Urinary bladder (tissue), 4 donors: ENCODE measurements around the gene INPP5E. TPM values are rescaled to one million over a fixed set of nuclear protein-coding genes. Genes with fewer than 3 reads are reported as not detected.

Experiments used
- DNase-seq: peaks from one replicate; pipeline ENCODE4 v3.0.0-alpha.2; 2015; ENCODE audit errors: extremely low spot score
- H3K27ac ChIP-seq: one replicate; pipeline ENCODE4 v1.5.1; 2013; ENCODE audit warnings: low read depth, mild to moderate bottlenecking, moderate library complexity
- H3K36me3 ChIP-seq: one replicate; pipeline ENCODE4 v1.6.1; 2013; ENCODE audit warnings: mild to moderate bottlenecking, moderate library complexity; ENCODE audit not compliant: insufficient read depth
- H3K4me1 ChIP-seq: one replicate; pipeline ENCODE4 v1.6.1; 2013; ENCODE audit warnings: mild to moderate bottlenecking, moderate library complexity; ENCODE audit not compliant: insufficient read depth
- H3K4me3 ChIP-seq: one replicate; pipeline ENCODE4 v1.5.1; 2013; ENCODE audit warnings: low read depth, low read length
- WGBS: extraction: QIAGEN DNeasy Blood & Tissue Kit; methylation state at CpG from one replicate; pipeline ENCODE4 v1.1.7; 2013; 5-methylcytosine and 5-hydroxymethylcytosine counted together
- polyA plus RNA-seq: library from polyadenylated mRNA; stranded (reverse); fragments of 200-250 nt; gene quantifications from one replicate; pipeline ENCODE4 v1.2.3, GENCODE V29; 2013
- total RNA-seq: library from RNA; depleted of rRNA; stranded (reverse); fragments of >200 nt; gene quantifications from one replicate; pipeline ENCODE4 v1.2.3, GENCODE V29; 2014
- donor health status: healthy with polysubstance abuse.
- donor health status: healthy.

The INPP5E gene
- total and polyA plus RNA-seq, 2 donors, result 5.3 to 12.6 TPM

GRCh38 chr9:136394312-136395019 is 45.2 kb downstream of the INPP5E start:
- H3K36me3 ChIP-seq, result peaks cover 2% of the 10 kb centered on the region
- H3K4me1 ChIP-seq, result no peaks in the 10 kb centered on the region
- H3K27ac ChIP-seq, result no peak overlapping the region
- WGBS, result 86% methylated on average over 21 of the region's 21 CpGs
- no peak for DNase-seq
- no peak overlapping the region for H3K4me3 ChIP-seq

DNA sequence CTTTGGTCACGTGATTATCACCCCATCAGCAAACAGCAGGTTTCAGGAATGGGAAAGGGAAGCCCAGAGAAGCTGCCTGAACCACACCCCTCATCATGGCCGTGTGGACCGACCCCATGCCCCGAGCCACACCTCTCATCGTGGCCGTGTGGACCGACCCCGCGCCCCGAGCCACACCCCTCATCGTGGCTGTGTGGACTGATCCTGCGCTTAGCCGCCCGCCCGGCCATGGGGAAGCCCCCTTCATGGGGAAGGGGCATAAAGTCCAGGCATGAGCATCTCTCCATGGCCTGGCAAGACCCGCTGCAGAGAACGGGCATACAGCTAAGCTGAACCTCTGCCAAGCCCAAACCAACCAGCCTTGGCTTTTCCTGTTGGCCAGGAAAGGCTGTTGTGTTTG is 46.1 kb downstream of the INPP5E start:
- Histone ChIP-seq H3K4me3 (no peak overlapping the region), H3K36me3 (peaks cover 2% of the 10 kb centered on the region), H3K27ac (no peak overlapping the region), H3K4me1 (no peaks in the 10 kb centered on the region)
- DNase-seq, result no peak
- WGBS, result 87% methylated on average over 17 of the region's 17 CpGs

GRCh38 chr9:136392538-136393449 is 46.9 kb downstream of the INPP5E start:
- Histone ChIP-seq H3K36me3 (peaks cover 2% of the 10 kb centered on the region), H3K4me1 (no peaks in the 10 kb centered on the region), H3K27ac (no peak overlapping the region), H3K4me3 (no peak overlapping the region)
- WGBS, result 86% methylated on average over 21 of the region's 21 CpGs
- DNase-seq, result no peak

DNA sequence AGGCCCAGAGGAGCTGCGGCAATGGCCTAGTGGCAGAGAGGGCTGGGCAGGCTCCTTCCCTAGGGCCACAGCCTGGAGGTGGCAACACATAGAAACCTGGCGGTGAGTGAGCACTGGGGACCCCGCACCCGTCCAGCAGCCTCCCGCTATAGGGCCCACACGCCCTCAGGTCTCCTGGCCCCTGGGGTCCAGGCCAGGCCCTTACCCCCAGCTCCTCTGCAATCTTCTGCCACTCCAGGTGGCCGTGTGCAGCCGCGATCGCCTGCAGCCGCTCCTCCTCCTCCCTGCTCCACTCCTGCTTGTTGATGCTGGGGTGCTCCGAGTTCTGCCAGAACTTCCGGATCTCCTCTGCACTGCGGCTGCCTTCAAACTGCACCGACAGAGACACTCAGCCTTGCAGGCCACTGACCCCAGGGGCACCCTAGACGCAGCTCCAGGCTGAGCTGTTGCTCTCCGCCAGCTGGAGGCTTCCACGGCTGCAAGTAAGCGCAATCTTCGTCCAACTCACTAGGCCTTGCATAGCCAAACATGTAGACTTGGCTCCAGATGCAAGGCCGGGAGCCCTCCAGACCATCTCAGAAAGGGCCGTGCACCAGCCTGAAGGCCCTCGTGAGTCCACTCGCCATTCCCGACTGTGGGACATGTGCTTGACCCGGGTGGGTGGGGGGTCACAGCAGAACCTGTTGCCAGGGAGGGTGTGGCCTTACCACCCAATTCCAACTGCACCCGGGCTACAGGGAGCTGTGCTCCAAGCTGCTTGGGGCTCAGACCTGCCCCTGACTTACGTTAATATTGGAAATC is 47.7 kb downstream of the INPP5E start:
- H3K4me1 ChIP-seq, result no peaks in the 10 kb centered on the region
- no peak overlapping the region for H3K27ac ChIP-seq
- H3K4me3 ChIP-seq, result no peak overlapping the region
- no peak for DNase-seq
- H3K36me3 ChIP-seq, result peaks cover 2% of the 10 kb centered on the region
- WGBS, result 93% methylated on average over 28 of the region's 28 CpGs

- peaks cover 2% of the 10 kb centered on the region for H3K36me3 ChIP-seq
Measured at GRCh38 chr9:136389396-136389795, 50.2 kb downstream of the INPP5E start.

DNA sequence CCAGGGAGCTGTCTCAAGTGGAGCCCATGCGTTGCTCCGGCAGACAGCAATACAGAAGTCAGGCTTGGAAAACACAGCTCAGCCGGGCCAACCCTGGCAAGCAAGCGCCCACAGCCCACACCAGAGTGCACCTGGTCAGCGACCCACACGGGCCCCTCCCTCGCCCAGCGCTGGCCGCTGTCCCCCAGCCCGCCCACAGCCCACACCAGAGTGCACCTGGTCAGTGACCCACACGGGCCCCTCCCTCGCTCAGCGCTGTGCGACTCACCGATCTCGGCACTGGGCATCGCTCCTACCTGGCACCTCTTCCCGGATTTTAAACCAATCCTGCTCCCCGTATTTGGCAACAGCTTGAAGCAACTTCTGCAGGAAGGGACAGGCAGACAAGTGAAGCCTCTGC is 52.4 kb downstream of the INPP5E start:
- H3K4me3 ChIP-seq, result no peak overlapping the region
- H3K4me1 ChIP-seq, result no peaks in the 10 kb centered on the region
- 95% methylated on average over 19 of the region's 19 CpGs for WGBS
- no peak for DNase-seq
- H3K27ac ChIP-seq, result no peak overlapping the region
- peaks cover 2% of the 10 kb centered on the region for H3K36me3 ChIP-seq

More at GRCh38 chr9:136389396-136389795, 50.2 kb downstream of the INPP5E start:
- Histone ChIP-seq H3K4me3 (no peak overlapping the region), H3K4me1 (no peaks in the 10 kb centered on the region), H3K27ac (no peak overlapping the region)
- WGBS, result 87% methylated on average over 14 of the region's 14 CpGs
- DNase-seq, result no peak

- DNase-seq, result no peak
- Histone ChIP-seq H3K4me3 (no peak overlapping the region), H3K27ac (no peak overlapping the region), H3K36me3 (no peaks in the 10 kb centered on the region), H3K4me1 (no peaks in the 10 kb centered on the region)
- WGBS, result 94% methylated on average over 13 of the region's 13 CpGs
Measured at GRCh38 chr9:136386018-136386417, 53.6 kb downstream of the INPP5E start.

DNA sequence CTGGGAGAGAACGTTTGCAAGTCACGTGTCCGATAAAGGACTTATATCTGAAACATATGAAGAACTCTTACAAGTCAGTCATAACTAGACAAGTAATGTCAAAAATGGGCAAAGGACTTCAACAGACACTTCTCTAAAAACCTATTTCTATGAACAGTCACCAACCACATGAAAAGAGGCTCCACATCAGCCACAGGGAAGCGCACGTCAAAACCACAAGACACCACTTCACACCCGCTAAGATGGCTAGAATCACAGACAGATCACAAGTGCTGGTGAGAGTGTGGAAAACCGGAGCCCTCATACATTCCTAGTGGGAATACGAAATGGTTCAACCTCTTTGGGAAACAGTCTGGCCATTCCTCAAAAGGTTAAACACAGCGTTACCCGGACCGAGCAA is 54.6 kb downstream of the INPP5E start:
- Histone ChIP-seq H3K4me1 (no peaks in the 10 kb centered on the region), H3K4me3 (no peak overlapping the region), H3K27ac (no peak overlapping the region), H3K36me3 (no peaks in the 10 kb centered on the region)
- 92% methylated on average over 11 of the region's 11 CpGs for WGBS
- no peak for DNase-seq

- 96% methylated on average over 20 of the region's 20 CpGs for WGBS
- peaks cover 2% of the 10 kb centered on the region for H3K36me3 ChIP-seq
- no peaks in the 10 kb centered on the region for H3K4me1 ChIP-seq
Measured at GRCh38 chr9:136383436-136383835, 56.2 kb downstream of the INPP5E start.

GRCh38 chr9:136381966-136382513 is 57.6 kb downstream of the INPP5E start:
- H3K36me3 ChIP-seq, result peaks cover 2% of the 10 kb centered on the region
- no peak for DNase-seq
- no peak overlapping the region for H3K27ac ChIP-seq
- H3K4me1 ChIP-seq, result no peaks in the 10 kb centered on the region
- 92% methylated on average over 25 of the region's 25 CpGs for WGBS
- no peak overlapping the region for H3K4me3 ChIP-seq

More at GRCh38 chr9:136383436-136383835, 56.2 kb downstream of the INPP5E start:
- no peak for DNase-seq
- Histone ChIP-seq H3K4me3 (no peak overlapping the region), H3K27ac (no peak overlapping the region)

DNA sequence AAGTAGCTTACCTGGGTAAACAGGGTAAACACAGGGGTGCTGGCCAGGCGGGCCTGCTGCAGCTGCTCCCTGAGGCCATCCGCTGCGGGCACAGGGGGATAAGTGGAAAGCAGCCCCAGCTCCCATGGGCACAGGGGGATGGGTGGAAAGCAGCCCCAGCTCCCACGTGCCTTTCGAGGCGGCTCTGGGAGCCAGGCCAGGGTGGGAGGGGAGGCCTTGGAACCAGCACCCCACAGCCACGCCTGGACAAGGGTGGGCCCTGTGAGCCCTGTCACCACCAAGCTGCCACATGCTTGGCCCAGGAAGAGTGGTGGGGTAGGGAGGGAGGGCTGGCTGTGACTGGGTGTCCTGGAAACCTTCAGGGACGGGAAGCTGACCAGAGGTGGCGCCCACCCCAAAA is 58.3 kb downstream of the INPP5E start:
- no peak for DNase-seq
- H3K36me3 ChIP-seq, result peaks cover 2% of the 10 kb centered on the region
- no peak overlapping the region for H3K4me3 ChIP-seq
- WGBS, result 76% methylated on average over 9 of the region's 9 CpGs
- no peak overlapping the region for H3K27ac ChIP-seq
- H3K4me1 ChIP-seq, result no peaks in the 10 kb centered on the region

DNA sequence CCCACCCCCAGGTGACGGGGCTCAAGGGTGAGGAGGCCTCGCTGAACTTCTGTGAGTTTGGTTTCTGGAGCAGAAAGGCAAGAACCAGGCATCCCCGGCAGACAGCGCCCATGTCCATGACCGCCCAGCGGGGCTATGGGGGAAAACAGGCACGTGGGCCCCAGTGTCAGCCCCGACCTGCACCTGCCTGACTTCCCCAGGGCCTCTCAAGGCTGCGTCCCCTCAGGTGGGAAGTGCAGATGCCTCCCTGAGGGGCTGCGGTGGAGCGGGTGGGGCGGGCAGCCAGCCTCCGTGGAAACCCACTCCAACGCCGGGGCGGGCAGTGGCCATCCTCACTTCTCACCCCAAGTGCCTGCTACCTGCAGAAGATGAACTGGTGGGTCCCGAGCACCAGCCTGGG is 59.3 kb downstream of the INPP5E start:
- no peak for DNase-seq
- WGBS, result 94% methylated on average over 17 of the region's 17 CpGs
- no peak overlapping the region for H3K4me3 ChIP-seq
- H3K36me3 ChIP-seq, result peaks cover 2% of the 10 kb centered on the region
- H3K4me1 ChIP-seq, result no peaks in the 10 kb centered on the region
- H3K27ac ChIP-seq, result no peak overlapping the region

DNA sequence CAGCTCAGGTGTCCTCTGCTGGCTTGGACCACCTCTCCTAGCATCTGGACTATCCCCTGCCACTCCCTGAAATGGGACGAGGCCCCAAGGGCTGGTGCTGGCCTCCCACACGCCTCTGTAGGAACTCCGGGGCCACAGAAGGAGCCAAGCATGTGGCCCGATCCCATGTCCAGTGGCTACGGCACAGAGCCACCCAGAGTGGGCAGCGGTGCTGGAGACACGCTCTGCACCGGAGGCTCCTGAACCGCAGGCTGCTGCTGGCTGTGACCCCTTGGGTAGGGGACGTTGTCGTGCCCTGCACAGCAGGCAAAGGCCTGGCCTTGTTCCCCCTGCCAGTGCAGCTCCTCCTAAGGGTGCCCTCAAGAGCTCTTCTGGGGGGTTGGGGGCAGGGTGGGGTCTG is 59.8 kb downstream of the INPP5E start:
- peaks cover 2% of the 10 kb centered on the region for H3K36me3 ChIP-seq
- DNase-seq, result no peak
- no peak overlapping the region for H3K27ac ChIP-seq
- H3K4me1 ChIP-seq, result no peaks in the 10 kb centered on the region
- 85% methylated on average over 11 of the region's 11 CpGs for WGBS
- no peak overlapping the region for H3K4me3 ChIP-seq
